Forelimb muscle (tissue), 1 donor: Measurements from ENCODE around the gene PEPD. TPM values are rescaled to one million over a fixed set of nuclear protein-coding genes. Genes with fewer than 3 reads are reported as not detected.

ENCODE experiments used
- DNase-seq: peaks from one replicate; pipeline ENCODE4 v3.0.0-alpha.2; 2013; ENCODE audit warnings: low read depth
- polyA plus RNA-seq: library from polyadenylated mRNA; unstranded; fragments of 120-200 nt; gene quantifications from one replicate; pipeline ENCODE4 v1.2.1, GENCODE V29; 2013; ENCODE audit not compliant: insufficient read length

Gene PEPD
- polyA plus RNA-seq, 1 donor = 36.7 TPM

DNA sequence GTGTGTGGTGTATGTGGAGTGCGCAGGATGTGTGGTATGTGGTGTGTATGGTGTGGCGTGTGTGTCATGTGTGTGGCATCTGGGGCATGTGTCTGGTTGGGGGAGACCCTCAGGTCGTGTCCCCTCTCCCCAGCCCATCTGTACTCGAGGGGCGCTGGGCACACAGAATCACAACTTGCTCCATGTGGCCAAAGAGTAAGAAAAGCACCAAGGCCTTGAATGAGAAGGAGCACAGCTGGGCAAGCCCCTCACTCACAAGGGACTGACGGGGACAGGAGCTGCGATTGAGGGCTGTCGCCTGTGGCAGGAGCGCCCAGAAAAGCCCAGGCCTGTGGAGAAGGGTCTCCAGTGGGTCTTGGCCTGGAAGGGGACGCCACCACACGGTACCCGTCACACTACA is 62.8 kb downstream of the PEPD start:
- DNase-seq = no peak

DNA sequence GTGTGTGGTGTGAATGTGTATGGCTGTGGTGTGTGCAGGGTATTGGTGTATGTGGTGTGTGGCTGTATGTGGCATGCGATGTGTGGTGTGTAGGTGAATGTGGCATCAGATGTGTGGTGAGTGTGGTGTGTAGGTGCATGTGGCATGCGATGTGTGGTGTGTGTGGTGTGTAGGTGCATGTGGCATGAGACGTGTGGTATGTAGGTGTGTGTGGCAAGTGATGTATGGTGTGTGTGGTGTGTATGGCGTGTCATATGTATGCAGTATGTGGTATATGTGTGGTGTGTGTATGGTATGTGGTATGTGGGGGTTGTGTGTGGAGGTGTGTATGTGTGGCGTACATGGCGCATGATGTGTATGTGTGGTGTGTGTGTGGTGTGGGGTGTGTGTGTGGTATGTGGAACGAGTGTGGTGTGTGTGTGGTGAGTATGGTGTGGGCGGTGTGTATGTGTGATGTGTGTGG is 63.4 kb downstream of the PEPD start:
- no peak for DNase-seq

DNA sequence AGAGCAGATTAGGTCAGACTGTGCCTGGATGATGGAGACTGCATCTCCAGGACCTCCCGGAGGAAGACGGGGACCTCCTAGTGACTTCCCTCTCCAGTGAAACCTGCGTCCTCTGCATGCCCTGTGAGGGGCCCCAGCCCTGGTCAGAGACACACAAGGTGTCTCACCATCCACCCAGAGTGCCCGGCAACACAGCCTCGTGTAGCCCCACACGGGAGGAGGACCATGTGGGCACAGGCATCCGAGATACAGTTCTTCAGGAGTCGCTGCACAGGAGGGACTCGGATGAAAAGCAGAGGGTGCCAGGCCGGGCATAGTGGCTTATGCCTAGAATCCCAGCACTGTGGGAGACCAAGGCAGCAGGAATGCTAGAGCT is 64.8 kb downstream of the PEPD start:
- no peak for DNase-seq

DNA sequence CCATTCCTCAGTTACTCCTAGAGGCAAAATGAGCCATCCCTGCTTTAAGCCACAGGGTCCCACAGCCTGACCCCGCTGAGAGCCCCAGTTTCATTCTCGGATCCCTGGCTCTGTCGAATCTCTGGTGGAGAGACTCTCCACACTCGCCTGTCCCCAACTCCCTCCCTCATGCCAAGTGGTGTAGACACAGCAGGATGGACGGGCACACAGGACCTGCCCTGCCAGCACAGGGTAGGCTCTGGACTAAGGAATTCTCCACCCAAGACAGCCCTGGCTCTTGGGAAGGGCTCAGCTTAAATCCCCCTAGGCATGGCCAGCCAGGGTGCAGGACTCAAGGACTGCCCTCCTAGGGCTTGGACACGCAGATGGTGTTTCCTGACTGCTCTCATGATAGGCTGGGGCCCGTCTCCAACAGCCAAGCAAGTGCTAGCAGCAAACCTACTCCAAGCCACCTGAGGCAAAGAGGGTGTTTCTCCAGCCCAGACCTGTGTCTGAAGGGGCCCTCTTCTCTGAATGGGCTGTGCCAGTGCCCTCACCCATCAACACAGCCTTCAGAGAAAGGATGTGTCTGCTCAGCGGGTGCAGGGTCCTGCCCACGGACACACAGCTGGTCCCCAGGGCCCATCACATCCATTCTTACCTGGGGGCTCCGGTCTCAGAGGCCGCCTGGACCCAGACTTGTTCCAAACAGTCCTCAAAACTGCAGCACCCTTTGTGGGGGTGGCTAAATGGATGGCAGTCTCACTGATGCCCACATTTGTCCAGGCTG is 65.3 kb downstream of the PEPD start:
- no peak for DNase-seq

DNA sequence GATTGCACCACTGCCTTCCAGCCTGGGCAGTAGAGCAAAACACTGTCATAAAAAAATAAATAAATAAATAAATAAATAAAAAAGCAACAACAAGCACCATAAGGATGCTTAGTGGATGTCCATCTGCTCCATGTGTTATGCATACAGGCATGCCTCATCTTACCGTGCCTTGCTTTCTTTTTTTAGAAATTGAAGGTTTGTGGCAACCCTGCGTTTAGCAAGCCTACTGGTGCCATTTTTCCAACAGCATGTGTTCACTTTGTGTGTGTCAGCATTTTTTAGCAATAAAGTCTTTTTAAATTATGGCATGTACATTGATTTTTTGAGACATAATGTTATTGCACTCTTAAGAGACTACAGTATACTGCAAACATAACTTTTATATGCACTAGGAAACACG is 68.3 kb downstream of the PEPD start:
- DNase-seq = no peak

DNA sequence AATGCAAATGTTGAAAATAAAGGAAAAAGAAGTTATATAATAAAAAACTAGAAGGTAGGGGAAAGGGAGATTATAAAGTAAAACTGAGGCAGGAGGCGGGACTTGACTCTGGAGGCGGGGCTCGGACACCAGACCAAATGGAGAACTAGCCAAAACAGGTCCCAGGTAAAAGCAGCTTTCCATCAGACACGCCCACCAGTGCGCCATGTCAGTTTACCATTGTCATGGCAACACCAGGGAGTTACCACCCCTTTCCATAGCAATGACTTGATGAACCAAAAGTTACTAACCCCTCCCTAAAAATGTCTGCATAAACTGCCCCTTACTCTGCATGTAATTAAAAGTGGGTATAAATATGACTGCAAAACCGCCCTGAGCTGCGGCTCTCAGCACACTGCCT is 70.9 kb downstream of the PEPD start:
- no peak for DNase-seq

DNA sequence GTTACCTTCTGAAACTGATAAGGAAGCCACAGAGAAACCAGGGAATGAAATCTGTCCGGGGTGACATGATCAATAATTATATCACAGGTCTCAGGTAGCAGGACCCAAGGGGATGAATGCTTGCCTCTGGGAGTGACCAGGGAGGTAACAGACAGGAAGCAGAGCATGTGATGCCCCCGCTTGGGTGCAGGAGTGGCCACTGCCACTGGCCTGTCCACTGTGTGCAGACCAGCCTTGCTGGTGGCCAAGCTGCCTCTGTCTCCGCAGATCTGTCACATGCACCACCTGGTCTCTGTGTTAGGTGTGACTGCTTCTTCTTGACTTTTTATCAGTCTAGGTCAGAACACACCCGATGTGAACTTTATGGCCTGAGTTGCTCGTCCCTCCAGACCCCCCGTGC is 71.8 kb downstream of the PEPD start:
- DNase-seq = no peak

DNA sequence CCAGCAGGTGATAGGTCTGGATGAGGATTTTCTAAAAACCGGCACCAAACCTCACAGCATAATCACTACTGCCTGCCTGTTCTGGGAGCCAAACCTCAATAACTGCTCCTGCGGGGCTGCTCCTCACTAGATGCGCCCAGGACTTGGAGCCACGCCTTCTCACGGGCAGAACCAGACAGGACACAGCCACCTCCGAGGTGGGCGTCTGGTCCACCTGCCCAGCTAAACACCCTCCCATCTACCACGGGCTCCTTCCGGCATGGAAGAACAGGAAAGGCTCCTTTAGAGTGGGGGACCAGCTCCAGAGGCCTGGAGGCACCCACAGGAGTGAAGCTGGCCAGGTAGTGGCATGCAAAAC is 73.5 kb downstream of the PEPD start:
- DNase-seq = no peak

DNA sequence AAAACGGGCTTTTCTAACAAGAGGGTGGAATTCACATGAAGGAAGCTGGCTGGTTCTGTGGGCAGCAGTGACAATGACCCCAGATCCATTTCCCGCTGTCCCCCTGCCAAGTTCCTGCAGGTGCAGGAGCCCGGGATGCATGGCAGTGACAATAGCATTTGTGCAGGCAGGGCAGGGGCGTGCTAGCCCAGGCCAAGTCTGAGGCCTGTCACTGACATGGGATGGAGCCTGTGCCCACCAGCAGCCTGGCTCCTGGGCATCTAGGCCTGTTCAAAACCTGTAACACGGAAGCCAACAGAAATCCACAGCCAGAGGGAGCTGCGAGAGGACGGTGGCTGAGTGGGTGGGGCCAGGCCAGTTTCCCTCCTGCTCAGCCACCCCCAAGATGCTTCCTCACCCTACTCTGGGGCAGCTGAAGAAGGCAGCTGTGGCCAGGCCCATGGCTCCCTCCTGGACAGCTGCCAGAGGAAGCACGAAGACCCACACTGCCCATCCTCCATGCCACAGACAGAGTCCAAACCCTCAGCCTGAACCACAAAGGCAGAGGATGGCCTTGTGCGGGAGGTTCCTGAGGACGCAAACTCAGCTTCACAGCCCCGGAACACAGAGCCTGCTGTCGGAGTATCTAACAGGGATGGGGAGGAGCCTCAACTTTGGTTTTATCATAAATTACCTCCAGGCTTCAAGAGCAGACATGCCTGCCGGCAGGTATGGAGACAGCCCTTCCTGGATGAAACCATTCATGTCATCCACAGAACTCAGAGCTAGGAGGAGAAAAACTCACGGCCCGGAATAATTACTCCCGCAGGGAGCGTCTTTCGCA is 74.0 kb downstream of the PEPD start:
- DNase-seq = no peak

DNA sequence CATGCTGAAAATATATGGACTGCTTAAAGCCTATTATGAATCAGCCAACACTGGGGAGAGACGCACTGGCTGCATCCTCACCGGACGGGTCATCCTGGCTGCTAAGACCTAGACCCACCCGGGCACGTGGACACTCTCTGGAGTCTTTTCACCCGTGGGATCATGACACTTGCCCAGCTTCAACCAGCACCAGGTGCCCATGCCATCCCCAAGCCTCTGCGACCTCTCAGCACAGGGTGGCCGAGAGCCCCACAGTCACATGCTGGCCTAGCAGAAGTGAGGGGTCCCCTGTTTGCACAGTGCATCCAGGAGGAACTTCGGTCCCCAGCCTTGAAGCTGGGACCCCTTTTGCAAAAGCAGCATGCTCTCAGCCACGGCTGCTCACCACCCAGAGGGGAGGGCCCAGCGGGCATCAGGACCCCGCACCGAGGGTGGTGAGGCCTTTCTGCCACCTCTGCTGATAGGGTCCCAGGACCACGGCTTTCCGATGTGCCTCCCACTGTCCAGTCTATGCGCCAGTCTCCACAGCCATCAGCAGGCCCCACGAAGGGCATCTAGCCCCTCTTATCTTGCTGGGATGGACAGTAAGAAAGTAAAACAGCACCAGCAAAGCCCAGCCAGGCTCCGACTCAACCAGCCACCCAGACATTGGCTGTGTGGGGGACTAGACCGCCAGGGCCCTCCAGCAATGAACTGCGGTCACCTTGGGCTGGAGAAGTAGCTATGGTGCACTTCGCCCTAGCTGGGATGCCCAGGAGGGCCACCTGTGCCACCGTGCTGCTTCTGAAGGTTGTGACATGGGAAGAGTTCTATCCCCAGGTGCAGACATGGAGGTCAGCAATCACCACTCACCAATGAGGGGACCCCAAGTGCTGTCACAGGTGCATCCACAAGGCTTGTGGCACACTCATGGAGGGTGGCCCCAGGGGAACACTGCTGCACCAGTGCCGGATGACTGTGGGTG is 75.0 kb downstream of the PEPD start:
- DNase-seq = no peak

DNA sequence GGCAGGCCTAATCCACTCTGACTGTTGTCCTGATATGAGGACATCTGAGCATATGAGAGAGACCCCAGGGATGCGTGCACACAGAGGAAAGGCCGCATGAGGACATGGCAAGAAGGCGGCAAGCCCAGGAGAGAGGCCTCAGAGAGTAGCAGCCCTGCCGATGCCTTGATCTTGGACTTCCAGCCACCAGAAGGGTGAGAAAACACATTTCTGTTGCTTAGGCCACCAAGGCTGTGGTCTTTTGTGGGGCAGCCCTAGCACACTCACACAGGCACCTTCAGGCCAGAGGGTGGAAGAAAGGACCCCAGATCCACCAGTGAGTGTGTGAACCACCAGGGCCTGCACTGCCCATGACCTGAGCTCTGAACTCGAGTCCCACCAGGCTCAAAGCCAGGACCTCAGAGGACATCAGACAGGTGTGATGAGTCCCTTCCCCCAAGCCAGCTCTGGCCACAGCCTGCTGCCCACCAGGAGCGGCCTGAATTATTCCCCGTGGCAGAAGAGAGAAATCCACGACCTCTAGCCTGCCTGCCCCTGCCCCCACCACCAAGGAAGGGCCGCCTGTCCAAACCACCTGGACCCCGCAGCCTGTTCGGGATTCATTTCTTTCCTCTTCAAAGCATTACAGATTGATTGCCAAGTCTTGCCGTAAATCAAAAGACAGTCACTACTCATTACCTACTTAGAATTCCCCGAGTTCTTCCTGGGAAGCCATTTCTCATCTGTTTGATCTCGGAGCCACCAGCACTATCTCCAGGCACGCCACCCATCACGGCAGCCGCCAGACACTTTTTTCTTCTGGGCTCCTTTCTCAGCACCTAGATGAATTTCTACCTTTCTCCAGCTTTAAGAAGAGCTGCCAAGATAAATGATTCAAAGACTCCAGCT is 75.9 kb downstream of the PEPD start:
- no peak for DNase-seq

DNA sequence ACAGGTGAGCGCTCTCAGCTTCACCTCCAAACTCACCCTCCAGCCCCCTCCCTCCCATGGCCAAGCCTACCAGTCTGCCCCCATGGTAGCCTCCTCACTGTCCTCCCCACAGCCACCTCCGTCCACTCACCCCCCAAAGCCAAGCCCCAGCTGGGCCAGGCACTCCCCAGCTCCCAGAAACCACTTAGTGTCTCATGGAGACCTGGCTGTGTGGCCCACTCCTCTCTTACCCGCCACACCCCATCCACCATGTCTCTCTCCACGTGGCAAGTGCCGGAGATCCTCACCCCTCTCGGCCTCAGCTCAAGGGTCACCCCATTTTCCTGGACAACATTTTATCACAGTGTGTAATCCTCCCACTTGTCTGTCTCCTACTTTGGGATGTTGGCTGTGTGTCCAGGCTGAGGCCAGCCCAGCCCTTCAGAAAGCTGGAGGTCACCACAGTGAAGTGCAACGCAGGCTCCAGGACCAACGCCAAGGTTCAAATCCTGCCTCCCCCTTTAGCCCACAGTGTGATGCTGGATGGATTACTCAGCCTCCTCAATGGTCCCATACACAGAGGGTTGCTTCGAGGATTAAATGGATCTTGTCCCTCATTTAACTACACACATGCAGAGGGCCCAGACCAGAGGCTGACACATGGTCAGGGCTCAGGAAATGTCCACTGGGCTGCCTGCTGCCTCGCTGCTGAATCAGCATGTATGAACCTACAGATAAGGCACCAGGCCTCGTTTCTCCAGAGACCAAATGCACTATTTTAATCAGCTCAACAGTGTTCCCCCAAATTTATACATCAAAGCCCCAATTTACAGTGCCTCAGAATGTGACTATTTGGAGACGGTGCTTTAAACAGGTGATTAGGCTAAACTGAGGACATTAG is 76.8 kb downstream of the PEPD start:
- no peak for DNase-seq

DNA sequence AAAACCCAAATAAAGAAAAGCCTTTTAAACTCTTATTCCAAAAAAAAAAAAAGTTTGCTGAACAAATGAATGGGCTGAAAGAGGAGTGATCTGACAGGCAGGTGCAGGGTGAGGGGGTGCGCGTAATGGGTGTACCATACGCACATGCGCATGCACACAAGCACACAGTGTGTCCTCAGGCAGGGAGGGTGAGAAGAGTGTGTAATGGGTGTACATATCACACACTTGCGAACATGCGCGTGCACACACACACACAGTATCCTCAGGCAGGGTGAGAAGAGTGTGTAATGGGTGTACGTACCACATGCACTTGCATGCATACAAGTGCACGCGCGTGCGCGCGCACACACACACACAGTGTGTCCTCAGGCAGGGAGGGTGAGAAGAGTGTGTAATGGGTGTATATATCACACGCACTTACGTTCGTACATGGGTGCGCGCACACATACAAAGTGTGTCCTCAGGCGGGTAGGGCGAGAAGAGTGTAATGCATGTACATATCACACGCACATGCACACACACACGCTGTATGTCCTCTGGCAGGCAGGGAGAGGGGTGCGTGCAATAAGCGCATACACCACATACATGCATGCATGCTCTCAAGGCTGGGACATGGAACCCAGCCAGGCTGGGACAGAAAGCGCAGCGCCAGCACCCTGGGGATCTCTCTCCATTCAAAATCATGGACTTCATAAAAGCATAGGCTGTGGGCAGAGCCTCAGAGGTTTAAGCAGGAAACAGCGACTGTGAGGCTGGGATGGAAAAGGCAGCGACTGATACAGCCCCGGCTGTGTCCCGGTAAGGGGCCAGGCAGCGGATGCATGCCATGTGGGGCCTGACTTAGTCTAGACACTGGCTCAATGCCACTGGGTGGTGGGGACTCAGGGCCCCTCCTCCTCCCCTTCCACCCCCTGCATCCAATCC is 77.7 kb downstream of the PEPD start:
- DNase-seq = no peak

DNA sequence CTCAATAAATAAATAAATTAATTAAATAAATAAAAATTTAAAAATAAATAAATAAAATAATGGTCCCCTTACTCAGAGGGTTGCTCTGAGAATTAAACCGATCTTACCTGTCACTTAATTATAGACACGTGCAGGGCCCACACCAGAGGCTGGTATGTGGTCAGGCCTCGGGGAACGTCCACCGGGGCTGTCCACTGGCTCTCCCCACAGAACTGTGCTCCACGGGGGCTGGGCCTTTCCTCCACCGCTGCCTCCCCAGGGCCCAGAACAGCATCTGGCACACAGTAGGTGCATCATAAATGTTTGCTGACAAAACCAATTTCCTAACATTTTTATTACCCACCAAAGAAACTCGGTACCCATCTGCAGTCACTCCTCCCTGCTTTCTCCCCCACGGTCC is 78.9 kb downstream of the PEPD start:
- no peak for DNase-seq

DNA sequence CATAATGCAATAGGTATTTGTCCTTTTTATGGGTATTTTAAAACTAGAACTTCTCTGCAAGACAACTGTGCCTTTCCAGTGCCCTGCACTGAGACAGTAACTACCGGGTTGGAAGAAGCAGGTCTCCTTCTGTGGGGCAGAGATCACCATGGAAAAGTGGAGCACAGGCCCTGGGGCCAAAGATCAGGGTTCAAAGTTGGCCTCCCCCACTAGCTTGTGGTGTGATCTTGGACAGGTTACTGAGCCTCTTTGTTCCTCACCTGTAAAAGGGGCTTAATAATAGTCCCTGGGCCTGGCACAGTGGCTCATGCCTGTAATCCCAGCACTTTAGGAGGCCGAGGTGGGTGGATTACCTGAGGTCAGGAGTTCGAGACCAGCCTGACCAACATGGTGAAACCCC is 79.8 kb downstream of the PEPD start:
- no peak for DNase-seq

DNA sequence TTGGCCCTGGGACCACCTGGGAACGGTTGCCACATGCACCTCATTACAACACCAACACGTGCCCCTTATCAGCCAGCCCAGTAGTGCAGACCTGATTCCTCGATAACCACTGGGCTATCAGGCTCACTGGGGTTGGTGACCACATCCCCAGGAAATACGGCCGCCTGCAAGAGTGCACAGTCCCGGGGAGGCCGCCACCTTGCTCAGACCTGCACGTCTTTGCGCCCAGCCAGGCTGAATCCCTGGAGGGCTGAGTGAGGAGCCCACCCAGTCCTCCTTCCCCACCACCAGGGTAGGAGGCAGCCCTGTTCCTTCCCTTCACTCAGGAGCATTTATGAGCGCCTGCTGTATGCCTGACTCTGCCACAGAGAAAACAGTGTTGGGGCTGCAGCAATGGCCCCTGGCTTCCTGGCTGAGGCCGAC is 80.3 kb downstream of the PEPD start:
- DNase-seq = no peak

DNA sequence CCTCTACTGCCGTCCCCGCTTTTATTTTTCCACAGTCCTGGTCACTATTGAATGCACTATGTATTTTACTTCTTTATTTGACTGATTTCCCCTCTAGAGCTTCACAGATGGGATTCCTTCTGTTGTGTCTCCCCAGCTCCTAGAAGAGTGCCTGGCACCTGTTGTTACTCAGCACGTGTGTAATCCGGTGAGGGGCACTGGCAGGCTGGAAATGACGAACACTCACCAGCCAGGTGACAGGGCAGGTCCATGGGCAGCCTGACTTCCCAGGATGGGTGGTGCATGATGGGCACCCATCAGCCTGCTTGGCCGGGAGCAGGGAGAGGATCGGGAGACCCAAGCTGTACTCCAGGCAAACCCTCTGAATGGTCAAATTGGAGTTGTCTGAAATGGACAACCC is 80.9 kb downstream of the PEPD start:
- DNase-seq = no peak

DNA sequence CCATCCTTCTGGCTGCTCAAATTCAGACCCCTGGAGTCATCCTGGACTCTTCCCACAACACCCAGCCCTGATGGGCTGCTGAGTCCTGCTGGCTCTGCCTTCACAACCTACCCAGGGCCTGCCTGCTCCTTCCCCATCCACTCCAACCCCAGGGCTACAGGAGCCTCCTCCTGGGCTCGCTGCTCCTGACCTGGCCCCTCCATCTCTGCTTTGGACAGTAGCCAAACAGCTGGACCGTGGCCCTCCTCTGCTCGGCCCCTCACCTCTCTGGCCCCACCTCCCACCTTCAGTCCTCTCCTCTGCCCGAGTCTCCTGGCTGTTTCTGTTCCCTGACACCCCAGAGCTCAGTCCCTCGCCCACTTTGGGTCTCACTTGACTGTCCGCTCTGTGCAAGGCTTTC is 81.3 kb downstream of the PEPD start:
- DNase-seq = no peak
